Measurements from ENCODE around the gene LRFN2.
A peak's percentile ranks its signal among the peaks of the same experiment; 100 is the strongest.

Gene LRFN2

GRCh38 chr6:40409716-40410397 lies 177.3 kb downstream of the LRFN2 start:
- no peaks in the 10 kb centered on the region for H3K9me3 Mint-ChIP-seq
- no peak overlapping the region for H3K27ac Mint-ChIP-seq
- H3K4me1 Mint-ChIP-seq, result peaks cover 9% of the 10 kb centered on the region
- no peaks in the 10 kb centered on the region for H3K27me3 Mint-ChIP-seq
- H3K36me3 Mint-ChIP-seq, result no peaks in the 10 kb centered on the region
- no peak overlapping the region for H3K4me3 Mint-ChIP-seq

GRCh38 chr6:40408786-40409542 lies 178.2 kb downstream of the LRFN2 start:
- peaks cover 9% of the 10 kb centered on the region for H3K4me1 Mint-ChIP-seq
- H3K36me3 Mint-ChIP-seq, result no peaks in the 10 kb centered on the region
- no peaks in the 10 kb centered on the region for H3K9me3 Mint-ChIP-seq
- H3K27ac Mint-ChIP-seq, result no peak overlapping the region
- no peaks in the 10 kb centered on the region for H3K27me3 Mint-ChIP-seq
- H3K4me3 Mint-ChIP-seq, result no peak overlapping the region

- H3K9me3 Mint-ChIP-seq, result no peaks in the 10 kb centered on the region
- H3K36me3 Mint-ChIP-seq, result no peaks in the 10 kb centered on the region
- no peak overlapping the region for H3K27ac Mint-ChIP-seq
- no peaks in the 10 kb centered on the region for H3K27me3 Mint-ChIP-seq
- H3K4me3 Mint-ChIP-seq, result no peak overlapping the region
- H3K4me1 Mint-ChIP-seq, result peaks cover 9% of the 10 kb centered on the region
These were observed 179.9 kb downstream of the LRFN2 start for GRCh38 chr6:40407239-40407638.

- no peak overlapping the region for H3K27ac Mint-ChIP-seq
- no peaks in the 10 kb centered on the region for H3K36me3 Mint-ChIP-seq
- H3K4me1 Mint-ChIP-seq, result peaks cover 12% of the 10 kb centered on the region
- H3K9me3 Mint-ChIP-seq, result no peaks in the 10 kb centered on the region
- no peak overlapping the region for H3K4me3 Mint-ChIP-seq
- no peaks in the 10 kb centered on the region for H3K27me3 Mint-ChIP-seq
These were observed 181.0 kb downstream of the LRFN2 start for GRCh38 chr6:40406175-40406574.

GRCh38 chr6:40400738-40401137 lies 186.4 kb downstream of the LRFN2 start:
- no peaks in the 10 kb centered on the region for H3K36me3 Mint-ChIP-seq
- H3K27me3 Mint-ChIP-seq, result no peaks in the 10 kb centered on the region
- no peak overlapping the region for H3K4me3 Mint-ChIP-seq
- no peaks in the 10 kb centered on the region for H3K9me3 Mint-ChIP-seq
- H3K27ac Mint-ChIP-seq, result no peak overlapping the region
- peaks cover 10% of the 10 kb centered on the region for H3K4me1 Mint-ChIP-seq

GRCh38 chr6:40399888-40400457 lies 187.2 kb downstream of the LRFN2 start:
- Mint-ChIP-seq H3K27ac (no peak overlapping the region), H3K27me3 (no peaks in the 10 kb centered on the region), H3K36me3 (no peaks in the 10 kb centered on the region), H3K9me3 (no peaks in the 10 kb centered on the region), H3K4me1 (peaks cover 10% of the 10 kb centered on the region), H3K4me3 (no peak overlapping the region)

- no peaks in the 10 kb centered on the region for H3K9me3 Mint-ChIP-seq
- H3K36me3 Mint-ChIP-seq, result no peaks in the 10 kb centered on the region
- no peak overlapping the region for H3K4me3 Mint-ChIP-seq
- no peaks in the 10 kb centered on the region for H3K27me3 Mint-ChIP-seq
- H3K4me1 Mint-ChIP-seq, result peaks cover 13% of the 10 kb centered on the region
- H3K27ac Mint-ChIP-seq, result no peak overlapping the region
These were observed 188.2 kb downstream of the LRFN2 start for GRCh38 chr6:40398810-40399477.

- Mint-ChIP-seq H3K36me3 (peaks cover 1% of the 10 kb centered on the region), H3K4me1 (peaks cover 18% of the 10 kb centered on the region), H3K9me3 (no peaks in the 10 kb centered on the region), H3K4me3 (no peak overlapping the region), H3K27ac (no peak overlapping the region), H3K27me3 (no peaks in the 10 kb centered on the region)
These were observed 189.0 kb downstream of the LRFN2 start for GRCh38 chr6:40398034-40398691.

GRCh38 chr6:40397287-40398033 lies 189.7 kb downstream of the LRFN2 start:
- Mint-ChIP-seq H3K4me3 (no peak overlapping the region), H3K27ac (no peak overlapping the region)

GRCh38 chr6:40395698-40396076 lies 191.5 kb downstream of the LRFN2 start:
- Mint-ChIP-seq H3K4me3 (no peak overlapping the region), H3K27ac (no peak overlapping the region), H3K4me1 (peaks cover 27% of the 10 kb centered on the region), H3K36me3 (peaks cover 4% of the 10 kb centered on the region), H3K27me3 (no peaks in the 10 kb centered on the region), H3K9me3 (no peaks in the 10 kb centered on the region)

More at GRCh38 chr6:40397287-40398033, 189.7 kb downstream of the LRFN2 start:
- no peaks in the 10 kb centered on the region for H3K9me3 Mint-ChIP-seq
- H3K36me3 Mint-ChIP-seq, result peaks cover 4% of the 10 kb centered on the region
- peaks cover 25% of the 10 kb centered on the region for H3K4me1 Mint-ChIP-seq
- no peaks in the 10 kb centered on the region for H3K27me3 Mint-ChIP-seq

- Mint-ChIP-seq H3K9me3 (no peaks in the 10 kb centered on the region), H3K4me3 (no peak overlapping the region), H3K27ac (no peak overlapping the region), H3K36me3 (peaks cover 4% of the 10 kb centered on the region), H3K27me3 (no peaks in the 10 kb centered on the region), H3K4me1 (peaks cover 29% of the 10 kb centered on the region)
These were observed 192.0 kb downstream of the LRFN2 start for GRCh38 chr6:40395066-40395697.

GRCh38 chr6:40394381-40394780 lies 192.8 kb downstream of the LRFN2 start:
- H3K27me3 Mint-ChIP-seq, result no peaks in the 10 kb centered on the region
- peaks cover 4% of the 10 kb centered on the region for H3K36me3 Mint-ChIP-seq
- H3K27ac Mint-ChIP-seq, result peak overlapping the region; percentile 30
- peaks cover 37% of the 10 kb centered on the region for H3K4me1 Mint-ChIP-seq
- no peaks in the 10 kb centered on the region for H3K9me3 Mint-ChIP-seq
- H3K4me3 Mint-ChIP-seq, result no peak overlapping the region

- no peaks in the 10 kb centered on the region for H3K27me3 Mint-ChIP-seq
- H3K36me3 Mint-ChIP-seq, result peaks cover 4% of the 10 kb centered on the region
- no peak overlapping the region for H3K4me3 Mint-ChIP-seq
- H3K4me1 Mint-ChIP-seq, result peaks cover 44% of the 10 kb centered on the region
- H3K9me3 Mint-ChIP-seq, result no peaks in the 10 kb centered on the region
- no peak overlapping the region for H3K27ac Mint-ChIP-seq
These were observed 193.5 kb downstream of the LRFN2 start for GRCh38 chr6:40393641-40394040.

GRCh38 chr6:40392589-40392988 lies 194.6 kb downstream of the LRFN2 start:
- Mint-ChIP-seq H3K27me3 (no peaks in the 10 kb centered on the region), H3K36me3 (peaks cover 4% of the 10 kb centered on the region), H3K4me3 (no peak overlapping the region), H3K4me1 (peaks cover 52% of the 10 kb centered on the region), H3K9me3 (no peaks in the 10 kb centered on the region), H3K27ac (no peak overlapping the region)
